Effector memory CD4-positive, alpha-beta T cell (primary cell): ENCODE results near the gene EXOC4.

Experiments used
- DNase-seq, 3 donors: peaks; one replicate each; pipeline ENCODE4 v3.0.0-alpha.2; 2020
- H3K27ac ChIP-seq: 2 replicates; pipeline ENCODE4 v1.7.0; 2013; ENCODE audit warnings: mild to moderate bottlenecking, low read length, moderate library complexity; ENCODE audit not compliant: insufficient read depth, poor library complexity, severe bottlenecking
- H3K27me3 ChIP-seq: replicated peaks from 2 replicates; pipeline ENCODE4 v1.7.0; 2013; ENCODE audit warnings: mild to moderate bottlenecking, low read length; ENCODE audit not compliant: insufficient read depth, control insufficient read depth, poor library complexity, severe bottlenecking
- H3K36me3 ChIP-seq: 2 replicates; pipeline ENCODE4 v1.7.0; 2013; ENCODE audit warnings: mild to moderate bottlenecking, low read length, moderate library complexity; ENCODE audit not compliant: control insufficient read depth, insufficient read depth
- H3K4me1 ChIP-seq: 2 replicates; pipeline ENCODE4 v1.7.0; 2013; ENCODE audit warnings: low read length, mild to moderate bottlenecking; ENCODE audit not compliant: control insufficient read depth, insufficient read depth, poor library complexity, severe bottlenecking
- H3K4me3 ChIP-seq: 2 replicates; pipeline ENCODE4 v1.7.0; 2013; ENCODE audit warnings: low read length, low read depth, mild to moderate bottlenecking; ENCODE audit not compliant: insufficient read depth, poor library complexity, severe bottlenecking
- H3K9me3 ChIP-seq: 2 replicates; pipeline ENCODE4 v1.7.0; 2013; ENCODE audit warnings: mild to moderate bottlenecking, low read length, moderate library complexity; ENCODE audit not compliant: control insufficient read depth

The EXOC4 gene

GRCh38 chr7:133561396-133561795 is 308.5 kb downstream of the EXOC4 start:
- no peaks in the 10 kb centered on the region for H3K36me3 ChIP-seq
- no peaks in the 10 kb centered on the region for H3K27me3 ChIP-seq
- no peak for DNase-seq
- no peaks in the 10 kb centered on the region for H3K9me3 ChIP-seq
- no peaks in the 10 kb centered on the region for H3K4me1 ChIP-seq
- H3K4me3 ChIP-seq, result no peak overlapping the region
- no peak overlapping the region for H3K27ac ChIP-seq

DNA sequence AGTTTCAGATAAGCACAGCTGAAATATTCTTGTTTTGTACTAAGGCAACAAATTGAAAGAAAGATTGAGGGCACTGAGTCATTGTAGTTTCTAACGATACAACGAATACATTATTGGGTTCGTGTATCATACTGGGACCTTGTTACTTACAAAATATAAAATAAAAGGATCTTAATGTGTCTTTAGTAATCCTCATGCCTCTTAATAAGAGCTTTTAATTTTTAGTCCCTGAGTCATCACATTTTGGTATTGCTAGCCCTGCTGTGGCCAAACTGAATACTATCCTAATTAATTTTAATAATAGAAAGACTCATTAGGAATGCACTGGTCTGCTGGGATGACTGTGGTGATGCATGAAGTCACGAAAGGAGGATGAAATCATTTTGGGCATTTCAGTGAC is 309.7 kb downstream of the EXOC4 start:
- H3K9me3 ChIP-seq, result no peaks in the 10 kb centered on the region
- no peak overlapping the region for H3K27ac ChIP-seq
- no peaks in the 10 kb centered on the region for H3K27me3 ChIP-seq
- no peak for DNase-seq
- H3K4me1 ChIP-seq, result no peaks in the 10 kb centered on the region
- no peak overlapping the region for H3K4me3 ChIP-seq
- H3K36me3 ChIP-seq, result no peaks in the 10 kb centered on the region

DNA sequence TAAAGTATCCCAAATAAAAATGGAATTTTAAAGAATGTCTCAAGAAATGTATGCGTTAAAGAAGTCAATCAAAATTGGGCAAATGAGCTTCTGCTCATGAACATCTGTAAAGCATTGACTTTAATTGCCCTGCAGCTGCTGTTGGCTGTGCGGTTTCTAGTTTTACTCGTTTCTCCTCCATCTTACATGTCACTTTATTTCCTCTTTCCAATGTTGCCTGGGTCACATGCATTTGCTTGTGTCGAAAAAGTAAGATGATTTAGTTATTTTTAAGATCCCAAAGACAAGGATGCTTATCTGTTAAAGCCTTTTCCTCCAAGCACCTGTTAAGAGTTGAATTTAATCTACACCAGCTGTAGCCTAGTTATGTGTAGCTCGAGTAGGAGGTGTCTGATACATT is 310.4 kb downstream of the EXOC4 start:
- H3K27ac ChIP-seq, result no peak overlapping the region
- H3K4me3 ChIP-seq, result no peak overlapping the region
- no peaks in the 10 kb centered on the region for H3K9me3 ChIP-seq
- H3K4me1 ChIP-seq, result no peaks in the 10 kb centered on the region
- no peaks in the 10 kb centered on the region for H3K27me3 ChIP-seq
- DNase-seq, result no peak
- H3K36me3 ChIP-seq, result no peaks in the 10 kb centered on the region

DNA sequence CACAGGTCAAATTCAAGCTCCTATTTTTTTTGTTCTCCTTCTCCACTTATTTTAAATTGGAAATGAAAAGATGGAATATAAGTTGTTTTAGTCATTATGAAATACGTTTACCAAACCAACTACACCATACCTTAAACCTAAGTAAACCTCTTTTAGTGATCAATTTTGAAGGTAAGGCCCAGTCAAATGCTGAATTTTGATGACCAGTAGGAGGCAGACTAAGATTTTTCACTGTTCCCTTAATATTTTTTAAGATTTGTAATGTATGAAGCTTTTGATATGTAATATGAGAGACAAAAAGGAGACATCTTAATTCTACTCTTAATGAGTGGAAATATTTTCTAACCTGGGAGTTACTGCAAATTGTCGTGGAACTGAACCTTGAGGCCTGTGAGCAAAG is 311.6 kb downstream of the EXOC4 start:
- Histone ChIP-seq H3K9me3 (no peaks in the 10 kb centered on the region), H3K27me3 (no peaks in the 10 kb centered on the region), H3K4me3 (no peak overlapping the region), H3K27ac (no peak overlapping the region), H3K4me1 (no peaks in the 10 kb centered on the region), H3K36me3 (no peaks in the 10 kb centered on the region)
- DNase-seq, result no peak

DNA sequence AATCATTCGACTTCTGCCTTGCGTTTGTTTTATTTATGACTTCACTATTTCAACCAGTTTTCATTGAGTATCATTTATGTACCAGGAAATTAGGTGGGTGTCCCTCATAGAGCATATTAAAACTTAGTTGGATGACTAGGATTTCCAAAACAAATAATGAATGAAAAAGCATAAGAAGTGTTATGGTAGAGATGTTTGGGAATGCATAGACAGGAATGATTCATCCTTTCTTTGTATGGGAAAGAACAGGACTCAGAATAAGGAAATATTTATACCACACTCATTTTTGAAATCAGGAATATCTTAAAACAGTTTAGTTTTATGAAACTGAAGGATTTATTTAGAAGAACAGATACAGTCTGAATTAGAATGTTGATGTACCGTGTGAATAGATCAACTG is 315.7 kb downstream of the EXOC4 start:
- H3K9me3 ChIP-seq, result no peaks in the 10 kb centered on the region
- H3K27ac ChIP-seq, result no peak overlapping the region
- no peaks in the 10 kb centered on the region for H3K4me1 ChIP-seq
- no peaks in the 10 kb centered on the region for H3K36me3 ChIP-seq
- no peak for DNase-seq
- no peak overlapping the region for H3K4me3 ChIP-seq
- no peaks in the 10 kb centered on the region for H3K27me3 ChIP-seq

- DNase-seq, result no peak
- Histone ChIP-seq H3K36me3 (no peaks in the 10 kb centered on the region), H3K27me3 (no peaks in the 10 kb centered on the region), H3K4me1 (no peaks in the 10 kb centered on the region), H3K9me3 (no peaks in the 10 kb centered on the region), H3K4me3 (no peak overlapping the region), H3K27ac (no peak overlapping the region)
Observed at GRCh38 chr7:133570321-133570720, 317.4 kb downstream of the EXOC4 start.

- Histone ChIP-seq H3K27me3 (no peaks in the 10 kb centered on the region), H3K4me3 (no peak overlapping the region), H3K36me3 (no peaks in the 10 kb centered on the region), H3K9me3 (no peaks in the 10 kb centered on the region), H3K27ac (no peak overlapping the region), H3K4me1 (no peaks in the 10 kb centered on the region)
- no peak for DNase-seq
Observed at GRCh38 chr7:133571076-133571475, 318.2 kb downstream of the EXOC4 start.

DNA sequence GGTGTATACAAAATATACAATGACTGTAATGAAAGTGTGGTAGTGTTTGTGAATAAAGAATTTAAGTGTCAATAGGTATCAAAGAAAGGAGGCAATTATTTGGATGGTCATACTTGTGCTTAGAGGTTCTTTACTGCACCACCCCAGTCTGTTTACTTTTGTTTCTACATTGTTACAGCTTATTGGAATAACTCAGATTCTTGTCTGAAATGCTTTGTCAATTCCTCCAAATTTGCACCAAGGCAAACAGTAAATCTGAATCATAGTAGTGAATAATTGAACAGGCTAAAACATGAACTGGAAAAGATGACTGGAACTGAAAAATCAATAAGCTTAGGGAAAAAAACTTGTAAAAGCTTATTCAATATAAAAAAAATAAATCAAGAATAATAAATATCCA is 319.2 kb downstream of the EXOC4 start:
- no peaks in the 10 kb centered on the region for H3K4me1 ChIP-seq
- H3K27me3 ChIP-seq, result no peaks in the 10 kb centered on the region
- no peak overlapping the region for H3K27ac ChIP-seq
- no peak overlapping the region for H3K4me3 ChIP-seq
- no peak for DNase-seq
- H3K36me3 ChIP-seq, result no peaks in the 10 kb centered on the region
- H3K9me3 ChIP-seq, result no peaks in the 10 kb centered on the region

- Histone ChIP-seq H3K4me3 (no peak overlapping the region), H3K9me3 (no peaks in the 10 kb centered on the region), H3K27me3 (no peaks in the 10 kb centered on the region), H3K36me3 (no peaks in the 10 kb centered on the region), H3K27ac (no peak overlapping the region), H3K4me1 (no peaks in the 10 kb centered on the region)
- DNase-seq, result no peak
Observed at GRCh38 chr7:133572843-133573242, 320.0 kb downstream of the EXOC4 start.

GRCh38 chr7:133573554-133574265 is 320.8 kb downstream of the EXOC4 start:
- no peaks in the 10 kb centered on the region for H3K4me1 ChIP-seq
- H3K4me3 ChIP-seq, result no peak overlapping the region
- DNase-seq, result no peak
- H3K27ac ChIP-seq, result no peak overlapping the region
- H3K36me3 ChIP-seq, result no peaks in the 10 kb centered on the region
- H3K27me3 ChIP-seq, result no peaks in the 10 kb centered on the region
- no peaks in the 10 kb centered on the region for H3K9me3 ChIP-seq
